B cell (primary cell): ENCODE data around the gene MYOZ2. TPM values are rescaled to one million over a fixed set of nuclear protein-coding genes. Genes with fewer than 3 reads are reported as not detected.

Experiments used
- ATAC-seq: fragments of 200-7000 bp; cut with Tn5 transposase; one replicate; pipeline ENCODE4 v1.10.0; 2021; ENCODE audit warnings: low read depth, mild to moderate bottlenecking, moderate number of reproducible peaks, moderate library complexity
- CTCF ChIA-PET: fragments of 350-600 bp; sonication (Branson Sonifier 250); formaldehyde crosslinking; loops from one replicate; lab custom pipeline; 2021; ENCODE audit warnings: antibody characterized with exemption, inconsistent platforms; lab: Charles Lee
- POLR2A ChIA-PET: fragments of 350-600 bp; sonication (Branson Sonifier 250); formaldehyde crosslinking; loops from one replicate; lab custom pipeline; 2021; ENCODE audit warnings: antibody characterized with exemption; lab: Charles Lee
- DNase-seq: peaks from one replicate; pipeline ENCODE4 v3.0.0; 2013
- H2AFZ ChIP-seq: 2 replicates; pipeline ENCODE4 v1.6.1; 2012; ENCODE audit warnings: mild to moderate bottlenecking, low read depth, low read length; ENCODE audit not compliant: insufficient read depth, poor library complexity, severe bottlenecking
- H3K27ac ChIP-seq, 2 donors: 1 replicate in 1 of 2; 2 replicates in 1 of 2; pipeline ENCODE4 v1.5.1; 2012 to 2013; ENCODE audit warnings: low read length in 2 of 2, mild to moderate bottlenecking in 2 of 2, moderate library complexity in 1 of 2
- H3K27me3 ChIP-seq, 4 experiments: fragments of 200-600 bp in 1 of 4; sonication (generic) in 1 of 4; replicated peaks in 1 of 4; 1 replicate in 2 of 4; 2 replicates in 2 of 4; pipeline versions ENCODE4 v1.6.1 to v1.7.0; 2013 to 2016; ENCODE audit warnings: low read length in 3 of 4, mild to moderate bottlenecking in 2 of 4, mixed read lengths in 1 of 4, moderate library complexity in 1 of 4; ENCODE audit not compliant: insufficient read depth in 4 of 4, control insufficient read depth in 3 of 4; ENCODE audit errors: control extremely low read depth in 1 of 4
- H3K36me3 ChIP-seq, 2 experiments: replicated peaks in 1 of 2; 1 replicate in 1 of 2; 2 replicates in 1 of 2; pipeline versions ENCODE4 v1.6.1 to v1.7.1; 2013; ENCODE audit warnings: low read length in 1 of 2; ENCODE audit not compliant: insufficient read depth in 2 of 2, control insufficient read depth in 1 of 2; ENCODE audit errors: control extremely low read depth in 1 of 2, extremely low read depth in 1 of 2
- H3K4me1 ChIP-seq, 2 donors: fragments of 200-600 bp in 1 of 2; sonication (generic) in 1 of 2; 1 replicate in 1 of 2; 2 replicates in 1 of 2; pipeline versions ENCODE4 v1.5.1 to v1.6.1; 2013 to 2017; ENCODE audit warnings: low read length in 2 of 2; ENCODE audit not compliant: control insufficient read depth in 2 of 2, insufficient read depth in 2 of 2
- H3K4me2 ChIP-seq: replicated peaks from 2 replicates; pipeline ENCODE3; 2012; ENCODE audit warnings: mild to moderate bottlenecking, low read depth, low read length; ENCODE audit not compliant: poor library complexity, severe bottlenecking
- H3K4me3 ChIP-seq, 5 experiments: fragments of 200-600 bp in 1 of 5; sonication (generic) in 1 of 5; 1 replicate in 3 of 5; 2 replicates in 2 of 5; pipeline versions ENCODE4 v1.5.1 to v1.7.0; 2011 to 2016; ENCODE audit warnings: low read length in 4 of 5, mild to moderate bottlenecking in 4 of 5, low read depth in 2 of 5, control low read depth in 1 of 5, moderate library complexity in 1 of 5; ENCODE audit not compliant: insufficient read depth in 1 of 5; ENCODE audit errors: control extremely low read depth in 1 of 5, extremely low read depth in 1 of 5
- H3K79me2 ChIP-seq: fragments of 200-600 bp; sonication (generic); one replicate; pipeline ENCODE4 v1.6.0; 2016; ENCODE audit warnings: low read length; ENCODE audit not compliant: control insufficient read depth, insufficient read depth
- H3K9ac ChIP-seq: fragments of 200-600 bp; sonication (generic); 2 replicates; pipeline ENCODE4 v1.6.1; 2017; ENCODE audit warnings: mild to moderate bottlenecking, low read length, moderate library complexity
- H3K9me3 ChIP-seq, 3 donors: one replicate each; pipeline versions ENCODE4 v1.6.1 to v1.7.1; 2013; ENCODE audit warnings: low read length in 2 of 3; ENCODE audit not compliant: control insufficient read depth in 2 of 3, insufficient read depth in 1 of 3; ENCODE audit errors: control extremely low read depth in 1 of 3
- H4K20me1 ChIP-seq: 2 replicates; pipeline ENCODE4 v1.6.0; 2012; ENCODE audit warnings: mild to moderate bottlenecking, low read length; ENCODE audit not compliant: insufficient read depth, control insufficient read depth, poor library complexity, severe bottlenecking
- H3K27ac Mint-ChIP-seq: one replicate; pipeline ENCODE4 v1.8.0; 2021; ENCODE audit warnings: mixed read lengths
- H3K27me3 Mint-ChIP-seq: one replicate; pipeline ENCODE4 v1.8.0; 2021; ENCODE audit warnings: mixed read lengths
- H3K4me1 Mint-ChIP-seq: one replicate; pipeline ENCODE4 v1.8.0; 2021; ENCODE audit warnings: mixed read lengths
- H3K4me3 Mint-ChIP-seq: one replicate; pipeline ENCODE4 v1.8.0; 2021; ENCODE audit warnings: mixed read lengths
- H3K9me3 Mint-ChIP-seq: one replicate; pipeline ENCODE4 v1.8.0; 2022; ENCODE audit warnings: mixed read lengths; ENCODE audit not compliant: insufficient read depth
- CTCF ChIP-seq: fragments of 200-600 bp; IDR thresholded peaks from one replicate; pipeline ENCODE4 v1.8.0; 2022; ENCODE audit warnings: antibody characterized with exemption, mild to moderate bottlenecking
- EZH2 ChIP-seq: IDR thresholded peaks from 2 replicates; pipeline ENCODE4 v1.6.1; 2012; ENCODE audit warnings: borderline replicate concordance, low read depth, mild to moderate bottlenecking, moderate library complexity, low read length; ENCODE audit not compliant: insufficient read depth, poor library complexity, severe bottlenecking
- WGBS: methylation state at CpG from one replicate; pipeline ENCODE4 v1.1.5; 2013; ENCODE audit warnings: missing lambda C conversion rate; ENCODE audit not compliant: insufficient coverage; 5-methylcytosine and 5-hydroxymethylcytosine counted together
- intact Hi-C: fragments of 100-400 bp; cut with micrococcal nuclease; formaldehyde crosslinking; loops from one replicate; pipeline ENCODE4 v1.10.0; 2022
- polyA plus RNA-seq: library from polyadenylated mRNA; depleted of rRNA; stranded (reverse); fragments of >200 nt; gene quantifications from 2 replicates; pipeline ENCODE4 v1.2.3, GENCODE V29; 2012
- total RNA-seq, 2 donors: library from RNA; stranded (reverse); fragments of 120-200 nt in 1 of 2; gene quantifications; 1 replicate in 1 of 2; 2 replicates in 1 of 2; pipeline versions ENCODE4 v1.2.3 to v1.2.4, GENCODE V29; 2013 to 2022

MYOZ2 gene
- total and polyA plus RNA-seq, 2 donors (not counting 1 experiment from before 2014, with no cell fraction given): not detected

- ChIA-PET CTCF (no interaction called here), POLR2A (no interaction called here)
- ATAC-seq: no peak
- Mint-ChIP-seq H3K27me3 (no peaks in the 10 kb centered on the region), H3K4me3 (no peak overlapping the region), H3K9me3 (no peaks in the 10 kb centered on the region), H3K27ac (no peak overlapping the region), H3K4me1 (peaks cover 15% of the 10 kb centered on the region)
- intact Hi-C loops: no loop called here
- peaks cover 0 to 7% of the 10 kb centered on the region in 2 experiments for H3K36me3 ChIP-seq
- DNase-seq: no peak
- H3K9ac ChIP-seq: no peak overlapping the region
- WGBS: 80% methylated on average over 3 of the region's 4 CpGs
- H3K4me1 ChIP-seq: no peaks in the 10 kb centered on the region
- no peak overlapping the region for H2AFZ ChIP-seq
- H3K27me3 ChIP-seq: no peaks in the 10 kb centered on the region
- peaks cover 4% of the 10 kb centered on the region for H3K79me2 ChIP-seq
- H3K9me3 ChIP-seq: no peaks in the 10 kb centered on the region
- TF ChIP-seq CTCF: no peak
- TF ChIP-seq EZH2: no peak
- H3K4me2 ChIP-seq: no peak overlapping the region
- no peak overlapping the region for H3K27ac ChIP-seq
- no peaks in the 10 kb centered on the region for H4K20me1 ChIP-seq
- H3K4me3 ChIP-seq: no peak overlapping the region
Observed at GRCh38 chr4:119221412-119221811, 85.8 kb downstream of the MYOZ2 start.

- H3K27me3 ChIP-seq: no peaks in the 10 kb centered on the region
- DNase-seq (no peak), ATAC-seq (no peak)
- no peak for TF ChIP-seq CTCF
- no peak for TF ChIP-seq EZH2
- no peaks in the 10 kb centered on the region for H3K4me1 ChIP-seq
- no peaks in the 10 kb centered on the region for H3K36me3 ChIP-seq
- H2AFZ ChIP-seq: no peak overlapping the region
- Mint-ChIP-seq H3K27me3 (no peaks in the 10 kb centered on the region), H3K27ac (no peak overlapping the region), H3K4me1 (peaks cover 16% of the 10 kb centered on the region), H3K4me3 (no peak overlapping the region), H3K9me3 (no peaks in the 10 kb centered on the region)
- ChIA-PET CTCF (interaction anchor here (1.4 kb wide), 1 partner anchor 15 kb away, joined by 5 read pairs; the partner anchor contains the start of gene USP53), POLR2A (interaction anchor here (0.6 kb wide), 1 partner anchor 15 kb away, joined by 4 read pairs; the partner anchor contains the start of gene USP53)
- H3K9ac ChIP-seq: no peak overlapping the region
- no peaks in the 10 kb centered on the region for H3K79me2 ChIP-seq
- H4K20me1 ChIP-seq: no peaks in the 10 kb centered on the region
- no peak overlapping the region for H3K4me2 ChIP-seq
- H3K4me3 ChIP-seq: no peak overlapping the region
- no peaks in the 10 kb centered on the region for H3K9me3 ChIP-seq
- no peak overlapping the region for H3K27ac ChIP-seq
- intact Hi-C loops: no loop called here
Observed at GRCh38 chr4:119227690-119228089, 92.1 kb downstream of the MYOZ2 start.
